PC-9 (cell line): ENCODE measurements around the gene ZCCHC2. TPM values are rescaled to one million over a fixed set of nuclear protein-coding genes. Genes with fewer than 3 reads are reported as not detected.

ENCODE experiments used
- BruUV-seq: library from RNA; stranded (reverse); fragments of 400-500 nt; replicated peaks from 2 replicates; lab custom pipeline; 2021; lab: Mats Ljungman, UMichigan
- CTCF ChIA-PET: fragments of 300-600 bp; sonication (Branson Sonifier 250); formaldehyde crosslinking; loops from one replicate; lab custom pipeline; 2022; ENCODE audit warnings: antibody characterized with exemption; lab: Charles Lee
- POLR2A ChIA-PET: fragments of 300-600 bp; sonication (Branson Sonifier 250); formaldehyde crosslinking; loops from one replicate; lab custom pipeline; 2022; ENCODE audit warnings: antibody characterized with exemption; ENCODE audit not compliant: unreplicated experiment; lab: Charles Lee
- DNase-seq, 2 experiments: peaks; one replicate each; pipeline versions ENCODE4 v3.0.0 to v3.0.0-alpha.2; 2015 to 2022; ENCODE audit warnings: mixed read lengths in 1 of 2
- H2AFZ ChIP-seq: fragments of 200-600 bp; sonication (generic); 2 replicates; pipeline ENCODE4 v1.8.1; 2017; ENCODE audit warnings: antibody characterized with exemption
- H3F3A ChIP-seq: fragments of 200-600 bp; sonication (generic); 2 replicates; pipeline ENCODE4 v1.8.1; 2017; ENCODE audit warnings: antibody characterized with exemption, mild to moderate bottlenecking, low read depth; ENCODE audit not compliant: insufficient read depth
- H3K27ac ChIP-seq: fragments of 200-600 bp; sonication (generic); 2 replicates; pipeline ENCODE4 v1.6.1; 2016; ENCODE audit warnings: mixed run types
- H3K27me3 ChIP-seq: fragments of 200-600 bp; sonication (generic); 2 replicates; pipeline ENCODE4 v1.6.1; 2016; ENCODE audit warnings: low read depth, mixed run types; ENCODE audit not compliant: insufficient read depth
- H3K36me3 ChIP-seq: fragments of 200-600 bp; sonication (generic); 2 replicates; pipeline ENCODE4 v1.6.1; 2016; ENCODE audit warnings: low read depth, mixed run types
- H3K4me1 ChIP-seq: fragments of 200-600 bp; sonication (generic); replicated peaks from 2 replicates; pipeline ENCODE4 v1.6.1; 2016; ENCODE audit warnings: mixed run types; ENCODE audit not compliant: insufficient read depth
- H3K4me2 ChIP-seq: fragments of 200-600 bp; sonication (generic); 2 replicates; pipeline ENCODE4 v1.6.1; 2017; ENCODE audit warnings: mixed run types
- H3K4me3 ChIP-seq: fragments of 200-600 bp; sonication (generic); 2 replicates; pipeline ENCODE4 v1.6.1; 2016; ENCODE audit warnings: mixed run types
- H3K79me2 ChIP-seq: fragments of 200-600 bp; sonication (generic); 2 replicates; pipeline ENCODE4 v1.6.1; 2017; ENCODE audit warnings: low read depth, mixed run types
- H3K9me2 ChIP-seq: fragments of 200-600 bp; sonication (generic); 2 replicates; pipeline ENCODE4 v1.8.1; 2017; ENCODE audit warnings: mild to moderate bottlenecking; ENCODE audit not compliant: insufficient read depth
- H3K9me3 ChIP-seq: fragments of 200-600 bp; sonication (generic); 2 replicates; pipeline ENCODE4 v1.8.1; 2016; ENCODE audit warnings: low read depth; ENCODE audit not compliant: insufficient read depth
- H4K20me1 ChIP-seq: fragments of 200-600 bp; sonication (generic); 2 replicates; pipeline ENCODE4 v1.8.1; 2017; ENCODE audit not compliant: insufficient read depth
- CTCF ChIP-seq: fragments of 200-600 bp; sonication (generic); conservative IDR thresholded peaks from 2 replicates; pipeline ENCODE4 v1.6.1; 2017; ENCODE audit warnings: mixed run types, antibody characterized with exemption, mild to moderate bottlenecking, moderate library complexity
- EZH2 ChIP-seq: fragments of 200-600 bp; sonication (generic); IDR thresholded peaks from 2 replicates; pipeline ENCODE4 v1.8.0; 2017; ENCODE audit warnings: antibody characterized with exemption, low read depth
- intact Hi-C: fragments of 100-400 bp; cut with micrococcal nuclease; formaldehyde crosslinking; loops from one replicate; pipeline ENCODE4 v1.10.0; 2022; ENCODE audit not compliant: unreplicated experiment
- total RNA-seq: library from RNA; stranded (reverse); gene quantifications from 2 replicates; pipeline ENCODE4 v1.2.3, GENCODE V29; 2021

ZCCHC2 gene
- total RNA-seq, 1 experiment from 2014 or later, result 18.1 TPM

GRCh38 chr18:62500966-62501591 is 21.7 kb upstream of the ZCCHC2 start:
- 0 out of 2 replicates have a peak, but pooled peaks cover 2% of the 10 kb centered on the region for H3K4me1 ChIP-seq
- no peaks in the 10 kb centered on the region for H4K20me1 ChIP-seq
- no peaks in the 10 kb centered on the region for H3F3A ChIP-seq
- H3K79me2 ChIP-seq, result no peaks in the 10 kb centered on the region
- intact Hi-C loops, result no loop called here
- no peak overlapping the region for H3K4me3 ChIP-seq
- H3K4me2 ChIP-seq, result no peak overlapping the region
- ChIA-PET POLR2A (no interaction called here), CTCF (no interaction called here)
- H3K9me2 ChIP-seq, result no peaks in the 10 kb centered on the region
- no peaks in the 10 kb centered on the region for H3K9me3 ChIP-seq
- H3K36me3 ChIP-seq, result no peaks in the 10 kb centered on the region
- H2AFZ ChIP-seq, result no peak overlapping the region
- TF ChIP-seq CTCF (no peak), EZH2 (no peak)
- no TSS peak for BruUV-seq
- no peak for DNase-seq
- no peaks in the 10 kb centered on the region for H3K27me3 ChIP-seq
- H3K27ac ChIP-seq, result no peak overlapping the region

DNA sequence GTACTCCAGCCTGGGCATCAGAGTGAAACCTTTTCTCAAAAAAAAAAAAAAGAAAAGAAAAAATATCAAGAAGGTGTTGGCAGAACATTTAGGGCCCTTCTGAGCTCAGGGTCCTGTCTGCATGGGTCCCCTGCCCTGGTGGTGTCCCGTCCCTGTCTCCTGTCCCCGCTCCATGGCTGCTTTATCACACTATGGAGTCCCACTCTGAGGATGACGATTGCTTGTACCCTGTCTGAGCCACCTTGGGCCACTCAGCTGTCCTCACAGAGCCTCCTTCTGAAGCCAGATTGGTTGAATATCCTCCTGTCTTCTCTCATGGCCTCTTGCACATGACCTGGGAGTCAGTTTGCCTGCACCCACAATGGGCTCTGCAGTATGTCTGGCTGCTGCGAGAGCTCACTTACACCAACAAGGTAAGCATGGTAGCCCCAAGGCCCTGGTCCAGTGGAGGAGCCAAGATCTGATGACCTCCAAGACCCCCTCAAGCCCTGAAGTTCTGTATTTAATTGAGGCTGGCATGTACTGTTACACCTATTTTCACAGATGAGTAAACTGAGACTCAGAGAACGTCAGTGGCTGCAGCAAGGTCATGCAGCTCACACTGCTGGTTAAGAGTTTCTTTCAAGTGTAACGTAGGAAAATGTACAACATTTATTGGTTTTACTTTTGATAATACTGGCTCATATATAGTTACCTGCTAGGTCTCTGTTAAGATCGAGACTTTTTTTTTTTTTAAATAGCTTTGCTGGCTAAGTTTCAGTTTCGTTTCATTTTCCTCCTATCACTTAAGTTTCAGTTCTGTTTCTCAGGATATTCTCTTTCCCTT is 16.9 kb upstream of the ZCCHC2 start:
- Histone ChIP-seq H3K27me3 (no peaks in the 10 kb centered on the region), H3K4me1 (peaks cover 22% of the 10 kb centered on the region), H3K36me3 (no peaks in the 10 kb centered on the region), H3K4me3 (peak overlapping the region; percentile 45), H3K79me2 (no peaks in the 10 kb centered on the region), H4K20me1 (no peaks in the 10 kb centered on the region), H2AFZ (peak overlapping the region; percentile 41), H3K9me3 (no peaks in the 10 kb centered on the region), H3K27ac (peak overlapping the region; percentile 17; the same call in 1 of the 2 replicates), H3F3A (no peaks in the 10 kb centered on the region), H3K9me2 (no peaks in the 10 kb centered on the region), H3K4me2 (peak overlapping the region; percentile 77)
- TF ChIP-seq EZH2 (no peak), CTCF (no peak)
- intact Hi-C loops, result no loop called here
- ChIA-PET CTCF (interaction anchor here (0.6 kb wide), 1 partner anchor 19 kb away, joined by 3 read pairs; no protein-coding TSS in a partner anchor), POLR2A (no interaction called here)
- DNase-seq, result no peak
- BruUV-seq, result no TSS peak

DNA sequence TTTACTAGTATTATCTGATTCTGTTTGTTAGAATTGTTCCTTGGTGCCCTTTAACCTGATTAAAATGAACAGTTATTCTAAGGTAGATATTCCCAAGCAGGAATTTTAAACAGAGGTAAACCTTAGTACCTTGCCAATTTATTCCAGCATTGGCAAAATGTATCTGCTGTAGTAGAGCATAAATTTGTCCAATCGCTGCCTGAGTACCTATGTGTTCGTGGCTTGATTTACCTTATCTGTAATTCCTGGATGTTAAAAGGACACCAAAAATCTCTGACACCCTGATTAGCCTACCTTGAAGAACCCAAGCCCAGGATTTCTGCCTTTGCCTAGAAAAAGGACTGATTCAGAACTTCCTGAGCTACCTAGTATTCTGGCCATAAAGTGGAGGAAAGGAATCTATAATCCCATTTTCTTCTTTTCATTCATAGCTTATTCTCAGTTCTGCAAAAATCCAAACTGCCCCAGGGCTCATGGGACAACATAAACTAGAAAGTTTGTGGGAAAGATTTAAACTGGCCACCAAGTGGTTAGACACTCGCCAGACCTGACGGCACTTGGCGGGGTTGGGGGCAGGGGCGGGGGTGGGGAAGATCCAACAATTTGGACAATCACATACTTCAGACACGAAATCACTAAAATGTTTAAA is 16.2 kb upstream of the ZCCHC2 start:
- ChIA-PET CTCF (interaction anchor here (0.6 kb wide), 2 partner anchors 18 to 182 kb away, joined by 3 read pairs; no protein-coding TSS in a partner anchor), POLR2A (interaction anchor here (0.5 to 0.6 kb wide), 2 partner anchors 86 to 973 kb away, joined by 3 to 17 read pairs; no protein-coding TSS in a partner anchor)
- peaks cover 25% of the 10 kb centered on the region for H3K4me1 ChIP-seq
- H3K79me2 ChIP-seq, result no peaks in the 10 kb centered on the region
- no peaks in the 10 kb centered on the region for H3K36me3 ChIP-seq
- no peaks in the 10 kb centered on the region for H3K27me3 ChIP-seq
- no TSS peak for BruUV-seq
- peak overlapping the region; percentile 17; the same call in 1 of the 2 replicates for H3K27ac ChIP-seq
- TF ChIP-seq CTCF (no peak), EZH2 (no peak)
- DNase-seq, result no peak
- peak overlapping the region; percentile 41; the same call in 1 of the 2 replicates for H2AFZ ChIP-seq
- no peaks in the 10 kb centered on the region for H3K9me3 ChIP-seq
- H3K9me2 ChIP-seq, result no peaks in the 10 kb centered on the region
- intact Hi-C loops, result no loop called here
- H3F3A ChIP-seq, result no peaks in the 10 kb centered on the region
- H3K4me2 ChIP-seq, result peak overlapping the region; percentile 77
- H4K20me1 ChIP-seq, result no peaks in the 10 kb centered on the region
- H3K4me3 ChIP-seq, result peak overlapping the region; percentile 45
